ENCODE data around the gene AMDHD1. TPM values are rescaled to one million over a fixed set of nuclear protein-coding genes. Genes with fewer than 3 reads are reported as not detected.

AMDHD1 gene
- total RNA-seq, 1 experiment from 2014 or later = 1.6 TPM

DNA sequence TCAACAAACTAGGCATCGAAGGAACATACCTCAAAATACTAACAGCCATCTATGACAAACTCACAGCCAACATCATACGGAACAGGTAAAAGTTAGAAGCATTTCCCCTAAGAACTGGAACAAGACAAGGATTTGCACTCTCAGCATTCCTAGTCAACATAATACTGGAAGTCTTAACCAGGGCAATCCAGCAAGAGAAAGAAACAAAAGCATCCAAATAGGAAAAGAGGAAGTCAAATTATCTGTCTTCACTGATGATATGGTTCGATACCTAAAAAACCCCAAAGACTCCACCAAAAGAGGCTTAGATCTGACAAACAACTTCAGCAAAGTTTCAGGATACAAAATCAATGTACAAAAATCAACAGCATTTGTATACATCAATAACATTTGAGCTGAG is 33.3 kb upstream of the AMDHD1 start (continued):
- TF ChIP-seq, protein P1, sequence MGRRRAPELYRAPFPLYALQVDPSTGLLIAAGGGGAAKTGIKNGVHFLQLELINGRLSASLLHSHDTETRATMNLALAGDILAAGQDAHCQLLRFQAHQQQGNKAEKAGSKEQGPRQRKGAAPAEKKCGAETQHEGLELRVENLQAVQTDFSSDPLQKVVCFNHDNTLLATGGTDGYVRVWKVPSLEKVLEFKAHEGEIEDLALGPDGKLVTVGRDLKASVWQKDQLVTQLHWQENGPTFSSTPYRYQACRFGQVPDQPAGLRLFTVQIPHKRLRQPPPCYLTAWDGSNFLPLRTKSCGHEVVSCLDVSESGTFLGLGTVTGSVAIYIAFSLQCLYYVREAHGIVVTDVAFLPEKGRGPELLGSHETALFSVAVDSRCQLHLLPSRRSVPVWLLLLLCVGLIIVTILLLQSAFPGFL (CRISPR knock-in tag; IDR thresholded peaks at IDR 0.05; ENCODE audit: borderline replicate concordance) = no peak

DNA sequence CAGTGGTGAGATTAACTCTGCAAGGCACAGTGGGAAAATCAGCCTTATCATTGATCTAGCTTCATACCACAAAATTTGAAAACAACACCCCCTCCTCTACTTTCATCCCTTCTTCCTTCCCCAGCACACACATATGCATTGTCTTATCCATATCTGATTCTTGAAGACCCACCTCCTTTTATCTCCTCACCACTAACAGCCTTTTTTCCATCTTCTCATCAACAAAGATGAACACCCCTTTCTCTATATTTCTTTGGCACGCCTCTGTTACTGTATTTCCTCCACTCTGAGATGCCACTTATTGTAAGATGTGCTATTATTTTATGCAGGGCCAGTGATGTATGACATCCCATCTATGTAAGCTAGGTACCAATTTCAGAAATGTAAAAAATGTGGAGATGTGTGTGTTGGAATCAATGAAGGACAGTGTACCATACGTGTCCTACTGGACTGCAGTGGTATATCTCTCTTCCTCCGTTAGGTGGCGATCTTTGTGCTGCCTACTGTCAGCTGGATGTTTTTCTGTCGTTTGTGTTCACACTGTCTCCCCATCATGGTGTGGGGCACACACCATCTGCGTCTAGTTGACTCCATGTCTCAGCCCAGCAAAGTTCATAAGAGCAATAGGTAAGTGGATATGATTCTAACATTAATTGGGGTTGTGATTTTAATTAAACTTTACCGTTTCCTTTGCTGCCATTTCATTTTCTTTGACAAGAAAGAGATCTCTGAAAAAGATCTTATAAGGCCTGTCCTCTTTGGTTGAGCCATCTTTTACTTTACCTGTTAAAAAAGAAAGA is 24.7 kb upstream of the AMDHD1 start:
- H3K36me3 Mint-ChIP-seq = no peaks in the 10 kb centered on the region
- H3K4me3 Mint-ChIP-seq = no peak overlapping the region
- ChIA-PET CTCF (interaction anchor here (0.7 to 5.4 kb wide), 10 partner anchors 14 to 597 kb away, joined by 3 to 66 read pairs (median 8); partner anchors contain the start of genes AMDHD1 and CCDC38), POLR2A (interaction anchor here (0.6 kb wide), 1 partner anchor 41 kb away, joined by 3 read pairs; no protein-coding TSS in a partner anchor)
- DNase-seq (ENCODE audit: low spot score) (peak; percentile 47), ATAC-seq (peak; percentile 99)
- H3K4me1 Mint-ChIP-seq = no peaks in the 10 kb centered on the region
- H3K9me3 Mint-ChIP-seq = peaks cover 17% of the 10 kb centered on the region
- TF ChIP-seq, protein P2, sequence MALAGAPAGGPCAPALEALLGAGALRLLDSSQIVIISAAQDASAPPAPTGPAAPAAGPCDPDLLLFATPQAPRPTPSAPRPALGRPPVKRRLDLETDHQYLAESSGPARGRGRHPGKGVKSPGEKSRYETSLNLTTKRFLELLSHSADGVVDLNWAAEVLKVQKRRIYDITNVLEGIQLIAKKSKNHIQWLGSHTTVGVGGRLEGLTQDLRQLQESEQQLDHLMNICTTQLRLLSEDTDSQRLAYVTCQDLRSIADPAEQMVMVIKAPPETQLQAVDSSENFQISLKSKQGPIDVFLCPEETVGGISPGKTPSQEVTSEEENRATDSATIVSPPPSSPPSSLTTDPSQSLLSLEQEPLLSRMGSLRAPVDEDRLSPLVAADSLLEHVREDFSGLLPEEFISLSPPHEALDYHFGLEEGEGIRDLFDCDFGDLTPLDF (CRISPR knock-in tag; IDR thresholded peaks at IDR 0.05) = no peak
- TF ChIP-seq, protein P3, sequence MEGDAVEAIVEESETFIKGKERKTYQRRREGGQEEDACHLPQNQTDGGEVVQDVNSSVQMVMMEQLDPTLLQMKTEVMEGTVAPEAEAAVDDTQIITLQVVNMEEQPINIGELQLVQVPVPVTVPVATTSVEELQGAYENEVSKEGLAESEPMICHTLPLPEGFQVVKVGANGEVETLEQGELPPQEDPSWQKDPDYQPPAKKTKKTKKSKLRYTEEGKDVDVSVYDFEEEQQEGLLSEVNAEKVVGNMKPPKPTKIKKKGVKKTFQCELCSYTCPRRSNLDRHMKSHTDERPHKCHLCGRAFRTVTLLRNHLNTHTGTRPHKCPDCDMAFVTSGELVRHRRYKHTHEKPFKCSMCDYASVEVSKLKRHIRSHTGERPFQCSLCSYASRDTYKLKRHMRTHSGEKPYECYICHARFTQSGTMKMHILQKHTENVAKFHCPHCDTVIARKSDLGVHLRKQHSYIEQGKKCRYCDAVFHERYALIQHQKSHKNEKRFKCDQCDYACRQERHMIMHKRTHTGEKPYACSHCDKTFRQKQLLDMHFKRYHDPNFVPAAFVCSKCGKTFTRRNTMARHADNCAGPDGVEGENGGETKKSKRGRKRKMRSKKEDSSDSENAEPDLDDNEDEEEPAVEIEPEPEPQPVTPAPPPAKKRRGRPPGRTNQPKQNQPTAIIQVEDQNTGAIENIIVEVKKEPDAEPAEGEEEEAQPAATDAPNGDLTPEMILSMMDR (IDR thresholded peaks at IDR 0.05) = peak; percentile 73
- TF ChIP-seq FOXJ3 (CRISPR knock-in tag; IDR thresholded peaks at IDR 0.05; ENCODE audit: borderline replicate concordance) = no peak
- TF ChIP-seq, protein P4, sequence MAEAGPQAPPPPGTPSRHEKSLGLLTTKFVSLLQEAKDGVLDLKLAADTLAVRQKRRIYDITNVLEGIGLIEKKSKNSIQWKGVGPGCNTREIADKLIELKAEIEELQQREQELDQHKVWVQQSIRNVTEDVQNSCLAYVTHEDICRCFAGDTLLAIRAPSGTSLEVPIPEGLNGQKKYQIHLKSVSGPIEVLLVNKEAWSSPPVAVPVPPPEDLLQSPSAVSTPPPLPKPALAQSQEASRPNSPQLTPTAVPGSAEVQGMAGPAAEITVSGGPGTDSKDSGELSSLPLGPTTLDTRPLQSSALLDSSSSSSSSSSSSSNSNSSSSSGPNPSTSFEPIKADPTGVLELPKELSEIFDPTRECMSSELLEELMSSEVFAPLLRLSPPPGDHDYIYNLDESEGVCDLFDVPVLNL (CRISPR knock-in tag; IDR thresholded peaks at IDR 0.05; ENCODE audit: borderline replicate concordance, low read depth) = no peak
- TF ChIP-seq, protein P5, sequence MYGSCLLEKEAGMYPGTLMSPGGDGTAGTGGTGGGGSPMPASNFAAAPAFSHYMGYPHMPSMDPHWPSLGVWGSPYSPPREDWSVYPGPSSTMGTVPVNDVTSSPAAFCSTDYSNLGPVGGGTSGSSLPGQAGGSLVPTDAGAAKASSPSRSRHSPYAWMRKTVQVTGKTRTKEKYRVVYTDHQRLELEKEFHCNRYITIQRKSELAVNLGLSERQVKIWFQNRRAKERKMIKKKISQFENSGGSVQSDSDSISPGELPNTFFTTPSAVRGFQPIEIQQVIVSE (CRISPR knock-in tag; IDR thresholded peaks at IDR 0.05; ENCODE audit: borderline replicate concordance) = no peak
- TF ChIP-seq NR1H2 (CRISPR knock-in tag; IDR thresholded peaks at IDR 0.05) = no peak
- peak; percentile 40; the same call in 1 of the 2 replicates for TF ChIP-seq ETV6 (CRISPR knock-in tag; IDR thresholded peaks at IDR 0.05)
- no peak for TF ChIP-seq ZNF232 (CRISPR knock-in tag; IDR thresholded peaks at IDR 0.05)
- no peak for TF ChIP-seq NFYB (CRISPR knock-in tag; conservative IDR thresholded peaks at IDR 0.05; ENCODE audit: low read depth)
- TF ChIP-seq, protein P6, sequence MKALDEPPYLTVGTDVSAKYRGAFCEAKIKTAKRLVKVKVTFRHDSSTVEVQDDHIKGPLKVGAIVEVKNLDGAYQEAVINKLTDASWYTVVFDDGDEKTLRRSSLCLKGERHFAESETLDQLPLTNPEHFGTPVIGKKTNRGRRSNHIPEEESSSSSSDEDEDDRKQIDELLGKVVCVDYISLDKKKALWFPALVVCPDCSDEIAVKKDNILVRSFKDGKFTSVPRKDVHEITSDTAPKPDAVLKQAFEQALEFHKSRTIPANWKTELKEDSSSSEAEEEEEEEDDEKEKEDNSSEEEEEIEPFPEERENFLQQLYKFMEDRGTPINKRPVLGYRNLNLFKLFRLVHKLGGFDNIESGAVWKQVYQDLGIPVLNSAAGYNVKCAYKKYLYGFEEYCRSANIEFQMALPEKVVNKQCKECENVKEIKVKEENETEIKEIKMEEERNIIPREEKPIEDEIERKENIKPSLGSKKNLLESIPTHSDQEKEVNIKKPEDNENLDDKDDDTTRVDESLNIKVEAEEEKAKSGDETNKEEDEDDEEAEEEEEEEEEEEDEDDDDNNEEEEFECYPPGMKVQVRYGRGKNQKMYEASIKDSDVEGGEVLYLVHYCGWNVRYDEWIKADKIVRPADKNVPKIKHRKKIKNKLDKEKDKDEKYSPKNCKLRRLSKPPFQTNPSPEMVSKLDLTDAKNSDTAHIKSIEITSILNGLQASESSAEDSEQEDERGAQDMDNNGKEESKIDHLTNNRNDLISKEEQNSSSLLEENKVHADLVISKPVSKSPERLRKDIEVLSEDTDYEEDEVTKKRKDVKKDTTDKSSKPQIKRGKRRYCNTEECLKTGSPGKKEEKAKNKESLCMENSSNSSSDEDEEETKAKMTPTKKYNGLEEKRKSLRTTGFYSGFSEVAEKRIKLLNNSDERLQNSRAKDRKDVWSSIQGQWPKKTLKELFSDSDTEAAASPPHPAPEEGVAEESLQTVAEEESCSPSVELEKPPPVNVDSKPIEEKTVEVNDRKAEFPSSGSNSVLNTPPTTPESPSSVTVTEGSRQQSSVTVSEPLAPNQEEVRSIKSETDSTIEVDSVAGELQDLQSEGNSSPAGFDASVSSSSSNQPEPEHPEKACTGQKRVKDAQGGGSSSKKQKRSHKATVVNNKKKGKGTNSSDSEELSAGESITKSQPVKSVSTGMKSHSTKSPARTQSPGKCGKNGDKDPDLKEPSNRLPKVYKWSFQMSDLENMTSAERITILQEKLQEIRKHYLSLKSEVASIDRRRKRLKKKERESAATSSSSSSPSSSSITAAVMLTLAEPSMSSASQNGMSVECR (CRISPR knock-in tag; IDR thresholded peaks at IDR 0.05; ENCODE audit: borderline replicate concordance) = no peak
- no peak overlapping the region for H3K27ac Mint-ChIP-seq
- no peaks in the 10 kb centered on the region for H3K27me3 Mint-ChIP-seq (ENCODE audit: low read depth)
